Measurements from ENCODE around the gene LRRC4C. TPM values are rescaled to one million over a fixed set of nuclear protein-coding genes. Genes with fewer than 3 reads are reported as not detected.

The LRRC4C gene
- total RNA-seq, 1 donor from 2014 or later = 2.7 TPM

DNA sequence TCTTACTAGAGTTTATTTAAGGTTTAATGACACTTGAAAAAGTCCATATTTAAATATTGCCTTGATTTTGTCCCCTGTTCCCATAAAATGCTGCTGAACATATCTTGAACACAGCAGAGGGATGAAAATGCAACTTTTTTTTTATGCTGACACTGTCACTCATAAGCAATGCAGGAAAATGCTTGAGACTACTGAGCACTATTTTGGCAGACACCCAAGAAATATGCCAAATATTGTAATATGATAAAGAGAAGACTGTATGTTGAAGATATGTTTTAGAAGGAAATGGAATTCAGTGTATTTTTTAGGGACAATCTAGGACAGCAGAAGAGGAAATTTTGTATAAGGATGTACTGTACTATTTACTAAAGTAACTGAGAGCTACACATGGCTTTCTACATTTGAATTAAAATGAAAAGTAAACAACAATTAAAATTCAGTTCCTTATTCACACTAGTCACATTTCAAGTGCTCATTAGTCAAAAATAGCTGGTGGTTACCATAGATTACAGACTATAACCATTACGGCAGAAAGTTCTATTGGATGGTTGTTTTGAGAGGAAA lies 58.6 kb downstream of the LRRC4C start:
- H3K9me3 ChIP-seq (ENCODE audit: low read depth) = no peaks in the 10 kb centered on the region
- DNase-seq (ENCODE audit: low spot score) = no peak
- H4K20me1 ChIP-seq (ENCODE audit: low read depth) = no peaks in the 10 kb centered on the region
- no peak overlapping the region for H3K4me3 ChIP-seq
- H3K9ac ChIP-seq = no peak overlapping the region
- Mint-ChIP-seq H3K36me3 (no peaks in the 10 kb centered on the region), H3K27ac (no peak overlapping the region), H3K9me3 (no peaks in the 10 kb centered on the region), H3K27me3 (ENCODE audit: insufficient read depth, low read depth) (peaks cover 2% of the 10 kb centered on the region), H3K4me1 (peaks cover 11% of the 10 kb centered on the region), H3K4me3 (no peak overlapping the region)
- no peak overlapping the region for H2AFZ ChIP-seq (replicated peaks)
- H3K36me3 ChIP-seq = no peaks in the 10 kb centered on the region
- H3K4me1 ChIP-seq = no peaks in the 10 kb centered on the region
- H3K4me2 ChIP-seq = no peak overlapping the region
- no peak overlapping the region for H3K27ac ChIP-seq
- H3K27me3 ChIP-seq = no peaks in the 10 kb centered on the region
- TF ChIP-seq EZH2phosphoT487 (IDR thresholded peaks at IDR 0.05) = no peak
- H3K79me2 ChIP-seq (ENCODE audit: low read depth) = no peaks in the 10 kb centered on the region
- H3F3A ChIP-seq (ENCODE audit: low read depth) = no peaks in the 10 kb centered on the region

DNA sequence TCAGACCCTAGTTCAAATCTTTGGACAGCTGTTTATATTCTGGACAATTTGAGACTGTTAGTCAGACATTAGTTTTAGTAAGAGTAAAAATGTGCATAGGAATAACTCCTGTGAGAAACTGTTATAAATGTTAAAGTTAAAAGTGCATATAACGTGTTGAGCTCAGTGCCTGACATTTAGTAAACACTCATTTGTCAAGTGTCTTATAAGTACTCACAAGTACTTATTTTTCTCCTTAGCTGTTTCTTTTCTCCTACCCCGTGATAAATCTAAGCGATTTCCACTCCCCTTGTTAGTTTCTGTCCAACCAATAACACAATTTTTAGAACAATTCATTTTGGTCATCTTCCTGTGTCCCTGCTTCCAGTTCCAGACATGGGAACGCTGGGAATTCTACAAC lies 59.3 kb downstream of the LRRC4C start:
- Histone ChIP-seq H3K9me3 (ENCODE audit: low read depth) (no peaks in the 10 kb centered on the region), H3F3A (ENCODE audit: low read depth) (no peaks in the 10 kb centered on the region), H3K9ac (no peak overlapping the region), H3K27ac (no peak overlapping the region), H3K4me2 (no peak overlapping the region), H3K36me3 (no peaks in the 10 kb centered on the region), H3K4me1 (peaks cover under 1% of the 10 kb centered on the region), H3K4me3 (no peak overlapping the region), H3K79me2 (ENCODE audit: low read depth) (no peaks in the 10 kb centered on the region), H3K27me3 (no peaks in the 10 kb centered on the region), H4K20me1 (ENCODE audit: low read depth) (no peaks in the 10 kb centered on the region), H2AFZ (replicated peaks) (no peak overlapping the region)
- peaks cover 19% of the 10 kb centered on the region for H3K4me1 Mint-ChIP-seq
- no peak overlapping the region for H3K4me3 Mint-ChIP-seq
- H3K36me3 Mint-ChIP-seq = no peaks in the 10 kb centered on the region
- no peaks in the 10 kb centered on the region for H3K9me3 Mint-ChIP-seq
- peaks cover 2% of the 10 kb centered on the region for H3K27me3 Mint-ChIP-seq (ENCODE audit: insufficient read depth, low read depth)
- no peak for TF ChIP-seq EZH2phosphoT487 (IDR thresholded peaks at IDR 0.05)
- TF ChIP-seq EZH2 (IDR thresholded peaks at IDR 0.05) = no peak
- TF ChIP-seq, protein P1, sequence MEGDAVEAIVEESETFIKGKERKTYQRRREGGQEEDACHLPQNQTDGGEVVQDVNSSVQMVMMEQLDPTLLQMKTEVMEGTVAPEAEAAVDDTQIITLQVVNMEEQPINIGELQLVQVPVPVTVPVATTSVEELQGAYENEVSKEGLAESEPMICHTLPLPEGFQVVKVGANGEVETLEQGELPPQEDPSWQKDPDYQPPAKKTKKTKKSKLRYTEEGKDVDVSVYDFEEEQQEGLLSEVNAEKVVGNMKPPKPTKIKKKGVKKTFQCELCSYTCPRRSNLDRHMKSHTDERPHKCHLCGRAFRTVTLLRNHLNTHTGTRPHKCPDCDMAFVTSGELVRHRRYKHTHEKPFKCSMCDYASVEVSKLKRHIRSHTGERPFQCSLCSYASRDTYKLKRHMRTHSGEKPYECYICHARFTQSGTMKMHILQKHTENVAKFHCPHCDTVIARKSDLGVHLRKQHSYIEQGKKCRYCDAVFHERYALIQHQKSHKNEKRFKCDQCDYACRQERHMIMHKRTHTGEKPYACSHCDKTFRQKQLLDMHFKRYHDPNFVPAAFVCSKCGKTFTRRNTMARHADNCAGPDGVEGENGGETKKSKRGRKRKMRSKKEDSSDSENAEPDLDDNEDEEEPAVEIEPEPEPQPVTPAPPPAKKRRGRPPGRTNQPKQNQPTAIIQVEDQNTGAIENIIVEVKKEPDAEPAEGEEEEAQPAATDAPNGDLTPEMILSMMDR (IDR thresholded peaks at IDR 0.05) = no peak
- no peak for DNase-seq (ENCODE audit: low spot score)
- H3K27ac Mint-ChIP-seq = no peak overlapping the region

DNA sequence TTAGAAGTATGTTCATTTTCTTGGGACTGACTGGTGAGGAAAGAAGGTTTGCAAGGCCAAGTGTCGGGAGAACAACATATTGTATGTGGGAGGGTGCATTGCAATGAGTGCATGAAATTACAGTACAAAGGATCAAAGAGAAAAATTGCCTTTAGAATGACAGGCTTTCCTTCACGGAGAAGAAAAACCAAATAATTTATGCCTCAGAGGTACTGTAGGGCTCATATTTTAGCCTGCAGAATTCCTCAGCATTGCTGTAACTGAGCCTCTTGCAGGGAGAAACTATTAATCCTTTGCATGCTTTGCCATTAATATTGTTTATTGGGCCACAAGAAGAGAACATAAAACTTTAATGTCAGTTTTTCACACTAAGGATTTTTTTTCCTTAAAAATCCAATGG lies 60.1 kb downstream of the LRRC4C start:
- no peaks in the 10 kb centered on the region for H3K79me2 ChIP-seq (ENCODE audit: low read depth)
- H3K36me3 ChIP-seq = no peaks in the 10 kb centered on the region
- H3K4me1 ChIP-seq = peaks cover 9% of the 10 kb centered on the region
- H3K9me3 ChIP-seq (ENCODE audit: low read depth) = no peaks in the 10 kb centered on the region
- no peak overlapping the region for H3K4me3 ChIP-seq
- no peak overlapping the region for H2AFZ ChIP-seq (replicated peaks)
- TF ChIP-seq EZH2 (IDR thresholded peaks at IDR 0.05) (no peak), EZH2phosphoT487 (IDR thresholded peaks at IDR 0.05) (no peak)
- TF ChIP-seq, protein P1 (IDR thresholded peaks at IDR 0.05) = no peak
- no peaks in the 10 kb centered on the region for H3F3A ChIP-seq (ENCODE audit: low read depth)
- Mint-ChIP-seq H3K27me3 (ENCODE audit: insufficient read depth, low read depth) (peaks cover 2% of the 10 kb centered on the region), H3K4me3 (no peak overlapping the region), H3K36me3 (no peaks in the 10 kb centered on the region), H3K4me1 (peaks cover 27% of the 10 kb centered on the region), H3K9me3 (no peaks in the 10 kb centered on the region), H3K27ac (no peak overlapping the region)
- H3K27me3 ChIP-seq = no peaks in the 10 kb centered on the region
- no peak overlapping the region for H3K27ac ChIP-seq
- H3K4me2 ChIP-seq = no peak overlapping the region
- H3K9ac ChIP-seq = no peak overlapping the region
- no peak for DNase-seq (ENCODE audit: low spot score)
- H4K20me1 ChIP-seq (ENCODE audit: low read depth) = no peaks in the 10 kb centered on the region

DNA sequence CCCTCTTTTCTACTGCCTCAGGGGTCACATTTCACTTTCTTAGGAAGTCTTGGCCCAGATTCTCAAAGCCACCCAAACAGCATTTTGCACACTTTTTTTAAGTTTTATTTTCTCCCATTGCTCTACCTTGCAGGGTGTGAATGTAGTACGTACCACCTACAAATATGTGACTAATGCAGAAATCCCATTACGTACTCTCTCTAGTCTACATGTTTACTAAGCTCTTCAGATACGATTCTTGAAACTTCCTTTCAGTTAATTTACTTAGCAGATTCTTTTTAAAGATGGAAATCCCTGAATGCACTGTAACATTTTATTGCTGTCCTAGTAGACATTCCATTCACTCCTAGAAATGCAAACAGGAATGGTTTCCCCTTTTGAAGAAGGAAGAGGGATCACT lies 61.3 kb downstream of the LRRC4C start:
- peaks cover 2% of the 10 kb centered on the region for H3K27me3 Mint-ChIP-seq (ENCODE audit: insufficient read depth, low read depth)
- no peaks in the 10 kb centered on the region for H3K79me2 ChIP-seq (ENCODE audit: low read depth)
- no peaks in the 10 kb centered on the region for H3F3A ChIP-seq (ENCODE audit: low read depth)
- no peaks in the 10 kb centered on the region for H3K36me3 Mint-ChIP-seq
- no peak overlapping the region for H3K4me3 Mint-ChIP-seq
- TF ChIP-seq EZH2 (IDR thresholded peaks at IDR 0.05) = no peak
- TF ChIP-seq, protein P1 (IDR thresholded peaks at IDR 0.05) = no peak
- TF ChIP-seq EZH2phosphoT487 (IDR thresholded peaks at IDR 0.05) = no peak
- H3K4me1 Mint-ChIP-seq = peaks cover 39% of the 10 kb centered on the region
- H3K4me3 ChIP-seq = no peak overlapping the region
- H3K27ac Mint-ChIP-seq = no peak overlapping the region
- no peaks in the 10 kb centered on the region for H3K9me3 Mint-ChIP-seq
- H3K4me2 ChIP-seq = no peak overlapping the region
- H4K20me1 ChIP-seq (ENCODE audit: low read depth) = no peaks in the 10 kb centered on the region
- H3K9ac ChIP-seq = no peak overlapping the region
- H3K27me3 ChIP-seq = no peaks in the 10 kb centered on the region
- H2AFZ ChIP-seq (replicated peaks) = peak overlapping the region; percentile 28
- no peak overlapping the region for H3K27ac ChIP-seq
- DNase-seq (ENCODE audit: low spot score) = no peak
- peaks cover 20% of the 10 kb centered on the region for H3K4me1 ChIP-seq
- H3K9me3 ChIP-seq (ENCODE audit: low read depth) = no peaks in the 10 kb centered on the region
- no peaks in the 10 kb centered on the region for H3K36me3 ChIP-seq
